A673 (cell line): ENCODE results near the gene ABCA4. TPM values are rescaled to one million over a fixed set of nuclear protein-coding genes. Genes with fewer than 3 reads are reported as not detected.
A peak's percentile ranks its signal among the peaks of the same experiment; 100 is the strongest.

Source experiments
- BruUV-seq: library from RNA; stranded (reverse); fragments of 400-500 nt; replicated peaks from 2 replicates; lab custom pipeline; 2021; lab: Mats Ljungman, UMichigan
- CTCF ChIA-PET: fragments of 300-600 bp; sonication (Branson Sonifier 250); formaldehyde crosslinking; loops from one replicate; lab custom pipeline; 2022; ENCODE audit warnings: antibody characterized with exemption; lab: Charles Lee
- POLR2A ChIA-PET: fragments of 300-600 bp; sonication (Branson Sonifier 250); formaldehyde crosslinking; loops from one replicate; lab custom pipeline; 2022; ENCODE audit warnings: antibody characterized with exemption; ENCODE audit not compliant: low non-redundant PET; lab: Charles Lee
- DNase-seq: peaks from one replicate; pipeline ENCODE4 v3.0.0-alpha.2; 2015; ENCODE audit warnings: low spot score
- H3K27ac ChIP-seq: fragments of 200-600 bp; sonication (generic); 2 replicates; pipeline ENCODE4 v1.5.1; 2016; ENCODE audit warnings: mixed run types, low read depth, mild to moderate bottlenecking, mixed read lengths, antibody characterized with exemption, low read length; ENCODE audit not compliant: poor library complexity, severe bottlenecking
- H3K27me3 ChIP-seq: fragments of 200-600 bp; sonication (generic); replicated peaks from 2 replicates; pipeline ENCODE4 v1.6.1; 2017; ENCODE audit warnings: mixed run types, low read depth, mild to moderate bottlenecking, mixed read lengths, antibody characterized with exemption, low read length; ENCODE audit not compliant: insufficient read depth, poor library complexity
- H3K36me3 ChIP-seq: fragments of 200-600 bp; sonication (generic); 2 replicates; pipeline ENCODE4 v1.6.1; 2016; ENCODE audit warnings: mixed run types, mild to moderate bottlenecking, mixed read lengths, antibody characterized with exemption, low read length; ENCODE audit not compliant: insufficient read depth, poor library complexity, severe bottlenecking
- H3K4me1 ChIP-seq: fragments of 200-600 bp; sonication (generic); 2 replicates; pipeline ENCODE4 v1.6.1; 2017; ENCODE audit warnings: mixed run types, mild to moderate bottlenecking, mixed read lengths, antibody characterized with exemption, low read length; ENCODE audit not compliant: insufficient read depth, poor library complexity, severe bottlenecking
- H3K4me3 ChIP-seq: fragments of 200-600 bp; sonication (generic); 2 replicates; pipeline ENCODE4 v1.5.1; 2016; ENCODE audit warnings: low read depth, mixed run types, mild to moderate bottlenecking, mixed read lengths, low read length; ENCODE audit not compliant: poor library complexity, severe bottlenecking
- H3K9me3 ChIP-seq: fragments of 200-600 bp; sonication (generic); 2 replicates; pipeline ENCODE4 v1.6.1; 2016; ENCODE audit warnings: mixed run types, low read depth, mild to moderate bottlenecking, mixed read lengths, antibody characterized with exemption, low read length; ENCODE audit not compliant: poor library complexity, severe bottlenecking
- CTCF ChIP-seq: fragments of 300-800, 200-600 bp; sonication (generic); conservative IDR thresholded peaks from 2 replicates; pipeline ENCODE4 v1.5.1; 2017; ENCODE audit warnings: low read depth, mild to moderate bottlenecking, antibody characterized with exemption, low read length, moderate library complexity, mixed read lengths
- EZH2 ChIP-seq: fragments of 200-600 bp; sonication (generic); IDR thresholded peaks from 2 replicates; pipeline ENCODE4 v1.6.1; 2017; ENCODE audit warnings: borderline replicate concordance, low read depth, mild to moderate bottlenecking, mixed read lengths, antibody characterized with exemption, low read length; ENCODE audit not compliant: poor library complexity, severe bottlenecking
- intact Hi-C: fragments of 100-400 bp; cut with micrococcal nuclease; formaldehyde crosslinking; loops from one replicate; pipeline ENCODE4 v1.10.0; 2022; ENCODE audit not compliant: unreplicated experiment
- total RNA-seq: library from RNA; stranded (reverse); gene quantifications from 2 replicates; pipeline ENCODE4 v1.2.3, GENCODE V29; 2021

Gene ABCA4
- total RNA-seq, 1 experiment from 2014 or later = 0.09 TPM

- Histone ChIP-seq H3K27ac (no peak overlapping the region), H3K4me1 (peaks cover 11% of the 10 kb centered on the region), H3K9me3 (no peaks in the 10 kb centered on the region), H3K4me3 (no peak overlapping the region), H3K36me3 (no peaks in the 10 kb centered on the region), H3K27me3 (no peaks in the 10 kb centered on the region)
- TF ChIP-seq CTCF (no peak), EZH2 (no peak)
- intact Hi-C loops = no loop called here
- BruUV-seq = no TSS peak
- DNase-seq = no peak
- POLR2A ChIA-PET = no interaction called here
- CTCF ChIA-PET = no interaction called here
These were observed 114.3 kb downstream of the ABCA4 start for GRCh38 chr1:94006604-94007003.

GRCh38 chr1:94004924-94005323 lies 116.0 kb downstream of the ABCA4 start:
- ChIA-PET POLR2A (no interaction called here), CTCF (no interaction called here)
- peak; percentile 71 for DNase-seq
- Histone ChIP-seq H3K4me1 (peaks cover 11% of the 10 kb centered on the region), H3K4me3 (no peak overlapping the region), H3K9me3 (no peaks in the 10 kb centered on the region), H3K27me3 (no peaks in the 10 kb centered on the region), H3K36me3 (no peaks in the 10 kb centered on the region), H3K27ac (no peak overlapping the region)
- no TSS peak for BruUV-seq
- intact Hi-C loops = no loop called here
- no peak for TF ChIP-seq EZH2
- TF ChIP-seq CTCF = no peak

GRCh38 chr1:94002046-94002787 lies 118.7 kb downstream of the ABCA4 start:
- CTCF ChIA-PET = no interaction called here
- Histone ChIP-seq H3K27me3 (no peaks in the 10 kb centered on the region), H3K27ac (no peak overlapping the region), H3K4me1 (peaks cover 11% of the 10 kb centered on the region), H3K9me3 (no peaks in the 10 kb centered on the region), H3K36me3 (no peaks in the 10 kb centered on the region), H3K4me3 (no peak overlapping the region)
- no peak for DNase-seq
- intact Hi-C loops = no loop called here
- no TSS peak for BruUV-seq
- POLR2A ChIA-PET = no interaction called here
- TF ChIP-seq EZH2 = no peak

- ChIA-PET POLR2A (no interaction called here), CTCF (no interaction called here)
- Histone ChIP-seq H3K27ac (no peak overlapping the region), H3K27me3 (no peaks in the 10 kb centered on the region), H3K4me1 (peaks cover 11% of the 10 kb centered on the region), H3K4me3 (no peak overlapping the region), H3K9me3 (no peaks in the 10 kb centered on the region), H3K36me3 (no peaks in the 10 kb centered on the region)
- no peak for DNase-seq
- intact Hi-C loops = no loop called here
- BruUV-seq = no TSS peak
- no peak for TF ChIP-seq EZH2
- TF ChIP-seq CTCF = no peak
These were observed 119.4 kb downstream of the ABCA4 start for GRCh38 chr1:94001397-94002045.
